Fibroblast of mammary gland (primary cell): ENCODE results near the gene DTNA.

Experiments used
- DNase-seq: peaks from one replicate; pipeline ENCODE4 v3.0.0-alpha.2; 2010; ENCODE audit warnings: low read depth
- H3K4me3 ChIP-seq: 2 replicates; pipeline ENCODE4 v1.5.1; 2011; ENCODE audit warnings: low read depth, mild to moderate bottlenecking, low read length, moderate library complexity; ENCODE audit not compliant: control insufficient read depth
- TF ChIP-seq, protein P1 (sequence below): conservative IDR thresholded peaks from 2 replicates; pipeline ENCODE4 v1.5.1; 2011; ENCODE audit warnings: low read depth, low read length, inconsistent platforms; ENCODE audit not compliant: control insufficient read depth, insufficient read depth

Gene DTNA

GRCh38 chr18:34760444-34760843, 50.3 kb downstream of the DTNA start:
- no peak for DNase-seq
- TF ChIP-seq, protein P1, sequence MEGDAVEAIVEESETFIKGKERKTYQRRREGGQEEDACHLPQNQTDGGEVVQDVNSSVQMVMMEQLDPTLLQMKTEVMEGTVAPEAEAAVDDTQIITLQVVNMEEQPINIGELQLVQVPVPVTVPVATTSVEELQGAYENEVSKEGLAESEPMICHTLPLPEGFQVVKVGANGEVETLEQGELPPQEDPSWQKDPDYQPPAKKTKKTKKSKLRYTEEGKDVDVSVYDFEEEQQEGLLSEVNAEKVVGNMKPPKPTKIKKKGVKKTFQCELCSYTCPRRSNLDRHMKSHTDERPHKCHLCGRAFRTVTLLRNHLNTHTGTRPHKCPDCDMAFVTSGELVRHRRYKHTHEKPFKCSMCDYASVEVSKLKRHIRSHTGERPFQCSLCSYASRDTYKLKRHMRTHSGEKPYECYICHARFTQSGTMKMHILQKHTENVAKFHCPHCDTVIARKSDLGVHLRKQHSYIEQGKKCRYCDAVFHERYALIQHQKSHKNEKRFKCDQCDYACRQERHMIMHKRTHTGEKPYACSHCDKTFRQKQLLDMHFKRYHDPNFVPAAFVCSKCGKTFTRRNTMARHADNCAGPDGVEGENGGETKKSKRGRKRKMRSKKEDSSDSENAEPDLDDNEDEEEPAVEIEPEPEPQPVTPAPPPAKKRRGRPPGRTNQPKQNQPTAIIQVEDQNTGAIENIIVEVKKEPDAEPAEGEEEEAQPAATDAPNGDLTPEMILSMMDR, result no peak

GRCh38 chr18:34764451-34764850, 54.4 kb downstream of the DTNA start:
- H3K4me3 ChIP-seq, result no peak overlapping the region
- DNase-seq, result no peak
- TF ChIP-seq, protein P1, result peak; percentile 10

More at GRCh38 chr18:34760444-34760843, 50.3 kb downstream of the DTNA start:
- no peak overlapping the region for H3K4me3 ChIP-seq

- DNase-seq, result peak; percentile 97
These were observed 57.5 kb downstream of the DTNA start for GRCh38 chr18:34767601-34768027.

GRCh38 chr18:34771958-34772357, 61.9 kb downstream of the DTNA start:
- H3K4me3 ChIP-seq, result no peak overlapping the region
- TF ChIP-seq, protein P1, result no peak
- DNase-seq, result peak; percentile 36

More at GRCh38 chr18:34767601-34768027, 57.5 kb downstream of the DTNA start:
- no peak overlapping the region for H3K4me3 ChIP-seq
- TF ChIP-seq, protein P1, result no peak

GRCh38 chr18:34772887-34773286, 62.8 kb downstream of the DTNA start:
- TF ChIP-seq, protein P1, result no peak
- peak; percentile 61 for DNase-seq

GRCh38 chr18:34773378-34773777, 63.3 kb downstream of the DTNA start:
- TF ChIP-seq, protein P1, result no peak
- DNase-seq, result peak; percentile 64
- H3K4me3 ChIP-seq, result no peak overlapping the region

More at GRCh38 chr18:34772887-34773286, 62.8 kb downstream of the DTNA start:
- H3K4me3 ChIP-seq, result no peak overlapping the region
